ENCODE measurements around the gene ADGRA3.

The ADGRA3 gene

GRCh38 chr4:22493523-22493922 is 22.3 kb downstream of the ADGRA3 start:
- Histone ChIP-seq H3K9me3 (no peaks in the 10 kb centered on the region), H3K36me3 (no peaks in the 10 kb centered on the region), H3K27ac (no peak overlapping the region), H3K4me3 (ENCODE audit: low read depth in 1 of 2, low read length in 1 of 2) (no peak overlapping the region), H3K4me1 (ENCODE audit: control insufficient read depth in 1 of 2, insufficient read depth in 1 of 2, low read depth in 1 of 2, low read length in 1 of 2) (no peaks in the 10 kb centered on the region), H3K27me3 (no peaks in the 10 kb centered on the region)
- TF ChIP-seq CTCF (IDR thresholded peaks at IDR 0.05): no peak

GRCh38 chr4:22492987-22493386 is 22.9 kb downstream of the ADGRA3 start:
- no peaks in the 10 kb centered on the region for H3K27me3 ChIP-seq
- no peaks in the 10 kb centered on the region for H3K4me1 ChIP-seq (ENCODE audit: control insufficient read depth in 1 of 2, insufficient read depth in 1 of 2, low read depth in 1 of 2, low read length in 1 of 2)
- H3K4me3 ChIP-seq (ENCODE audit: low read depth in 1 of 2, low read length in 1 of 2): no peak overlapping the region
- no peaks in the 10 kb centered on the region for H3K36me3 ChIP-seq
- TF ChIP-seq CTCF (IDR thresholded peaks at IDR 0.05): no peak
- H3K27ac ChIP-seq: no peak overlapping the region
- no peaks in the 10 kb centered on the region for H3K9me3 ChIP-seq

- Histone ChIP-seq H3K27ac (no peak overlapping the region), H3K4me3 (ENCODE audit: low read depth in 1 of 2, low read length in 1 of 2) (no peak overlapping the region), H3K36me3 (no peaks in the 10 kb centered on the region), H3K4me1 (ENCODE audit: control insufficient read depth in 1 of 2, insufficient read depth in 1 of 2, low read depth in 1 of 2, low read length in 1 of 2) (no peaks in the 10 kb centered on the region), H3K9me3 (no peaks in the 10 kb centered on the region), H3K27me3 (no peaks in the 10 kb centered on the region)
- TF ChIP-seq CTCF (IDR thresholded peaks at IDR 0.05): no peak
These were observed 23.9 kb downstream of the ADGRA3 start for GRCh38 chr4:22491939-22492338.

GRCh38 chr4:22490718-22491315 is 25.0 kb downstream of the ADGRA3 start:
- H3K4me1 ChIP-seq (ENCODE audit: control insufficient read depth in 1 of 2, insufficient read depth in 1 of 2, low read depth in 1 of 2, low read length in 1 of 2): no peaks in the 10 kb centered on the region
- no peaks in the 10 kb centered on the region for H3K36me3 ChIP-seq
- no peaks in the 10 kb centered on the region for H3K27me3 ChIP-seq
- TF ChIP-seq CTCF (IDR thresholded peaks at IDR 0.05): no peak
- no peaks in the 10 kb centered on the region for H3K9me3 ChIP-seq
- no peak overlapping the region for H3K27ac ChIP-seq
- H3K4me3 ChIP-seq (ENCODE audit: low read depth in 1 of 2, low read length in 1 of 2): no peak overlapping the region

GRCh38 chr4:22488106-22488505 is 27.8 kb downstream of the ADGRA3 start:
- no peak overlapping the region for H3K4me3 ChIP-seq (ENCODE audit: low read depth in 1 of 2, low read length in 1 of 2)
- H3K27me3 ChIP-seq: no peaks in the 10 kb centered on the region
- no peak for TF ChIP-seq CTCF (IDR thresholded peaks at IDR 0.05)
- H3K36me3 ChIP-seq: no peaks in the 10 kb centered on the region
- H3K4me1 ChIP-seq (ENCODE audit: control insufficient read depth in 1 of 2, insufficient read depth in 1 of 2, low read depth in 1 of 2, low read length in 1 of 2): no peaks in the 10 kb centered on the region
- H3K9me3 ChIP-seq: no peaks in the 10 kb centered on the region
- H3K27ac ChIP-seq: no peak overlapping the region

- Histone ChIP-seq H3K27ac (no peak overlapping the region), H3K9me3 (no peaks in the 10 kb centered on the region), H3K4me1 (ENCODE audit: control insufficient read depth in 1 of 2, insufficient read depth in 1 of 2, low read depth in 1 of 2, low read length in 1 of 2) (no peaks in the 10 kb centered on the region), H3K4me3 (ENCODE audit: low read depth in 1 of 2, low read length in 1 of 2) (no peak overlapping the region), H3K27me3 (no peaks in the 10 kb centered on the region), H3K36me3 (no peaks in the 10 kb centered on the region)
- no peak for TF ChIP-seq CTCF (IDR thresholded peaks at IDR 0.05)
These were observed 28.5 kb downstream of the ADGRA3 start for GRCh38 chr4:22487328-22487727.
